ENCODE results near the gene FGF12.

FGF12 gene

DNA sequence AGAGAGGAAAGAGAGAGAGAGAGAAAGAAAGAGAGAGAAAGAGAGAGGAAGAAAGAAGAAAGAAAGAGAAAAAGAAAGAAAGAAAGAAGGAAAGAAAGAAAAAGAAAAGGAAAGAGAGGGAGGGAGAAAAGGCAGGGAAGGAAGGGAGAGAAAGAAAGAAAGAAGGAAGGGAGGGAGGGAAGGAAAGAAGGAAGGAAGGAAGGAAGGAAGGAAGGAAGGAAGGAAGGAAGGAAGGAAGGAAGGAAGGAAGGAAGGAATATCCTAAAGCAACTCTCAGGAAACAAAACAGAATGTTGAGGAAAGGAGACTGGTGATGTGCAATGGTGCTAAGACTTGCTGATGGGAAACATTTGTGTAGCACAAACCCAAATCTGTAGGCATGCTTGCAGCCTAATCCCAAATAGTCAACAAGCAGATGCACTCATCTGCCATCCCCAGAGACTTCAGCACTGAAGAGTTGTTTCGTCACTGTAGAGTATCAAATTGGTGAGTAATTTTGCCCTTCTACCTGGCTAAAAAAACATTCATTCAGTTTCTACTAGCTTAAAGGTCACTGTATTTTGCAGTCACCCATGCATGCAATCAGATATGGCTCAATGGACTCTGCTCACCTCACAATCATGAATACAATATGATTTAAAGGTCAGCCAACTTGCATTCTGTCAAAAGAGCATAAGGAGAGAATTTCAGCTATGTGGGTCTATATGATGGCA is 480.3 kb downstream of the FGF12 start:
- DNase-seq: no peak

DNA sequence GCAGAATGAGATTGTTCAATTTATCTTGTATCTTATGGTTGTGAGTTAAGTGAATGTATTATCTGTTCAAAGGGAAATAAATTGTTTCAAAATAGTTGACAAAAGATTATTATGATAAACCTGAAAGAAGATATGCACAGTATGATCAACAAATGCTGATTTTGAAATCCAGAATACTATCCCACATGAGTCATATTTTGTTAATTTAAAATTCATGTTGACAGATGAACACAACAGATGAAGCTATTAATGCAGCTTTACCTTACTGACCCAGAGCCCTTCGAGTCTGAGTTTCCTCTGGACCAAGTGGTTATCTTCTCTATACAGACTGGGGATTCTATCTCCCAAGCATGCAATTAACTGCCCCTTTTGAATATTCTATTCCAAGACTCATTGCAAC is 482.8 kb downstream of the FGF12 start:
- DNase-seq: no peak

DNA sequence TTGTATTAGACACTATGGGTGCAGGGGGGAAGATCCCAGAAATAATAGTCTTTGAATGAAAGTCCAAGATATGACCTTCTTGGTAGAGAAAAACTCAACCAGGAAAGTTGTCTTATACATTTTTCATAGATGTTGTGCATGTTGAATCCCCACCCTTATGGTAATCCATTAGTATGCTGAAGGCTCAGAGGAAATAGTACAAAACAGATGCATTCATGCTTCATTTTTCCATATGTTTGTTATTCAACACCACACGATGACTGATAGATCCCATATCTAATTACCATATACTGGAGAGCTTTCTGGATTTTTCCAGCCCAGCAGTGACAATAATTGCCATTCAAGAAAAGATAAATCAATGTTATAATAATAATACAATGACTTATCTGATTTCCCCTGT is 487.4 kb downstream of the FGF12 start:
- DNase-seq: no peak

DNA sequence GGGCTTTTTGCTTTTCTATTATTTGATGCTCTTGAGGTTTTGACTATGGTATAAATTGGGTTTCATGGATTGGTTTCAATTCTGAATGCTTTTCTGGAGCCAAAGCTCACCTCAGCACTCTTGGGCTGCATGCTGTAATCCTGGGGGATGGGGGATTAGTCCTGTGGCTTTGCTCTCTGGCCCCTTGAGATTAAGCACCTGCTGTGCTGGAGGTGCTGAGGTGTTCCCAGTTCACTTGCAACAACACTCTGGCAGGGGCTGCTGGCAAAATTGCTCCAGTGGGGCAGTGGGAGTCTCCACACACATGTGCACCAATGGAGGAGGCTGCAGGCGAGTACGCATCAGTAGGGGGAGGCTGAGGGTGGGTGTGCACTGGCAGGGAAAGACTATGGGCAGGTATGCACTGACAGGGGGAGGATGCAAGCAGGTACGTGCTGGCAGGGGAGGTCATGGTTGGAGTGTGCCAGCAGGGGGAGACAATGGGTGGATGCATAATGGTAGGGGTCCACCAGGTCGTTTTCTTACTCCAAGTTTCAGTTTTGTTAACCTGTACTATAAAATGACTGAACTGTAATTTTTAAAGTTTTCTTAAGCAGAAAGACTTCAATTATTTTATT is 489.2 kb downstream of the FGF12 start:
- DNase-seq: no peak

DNA sequence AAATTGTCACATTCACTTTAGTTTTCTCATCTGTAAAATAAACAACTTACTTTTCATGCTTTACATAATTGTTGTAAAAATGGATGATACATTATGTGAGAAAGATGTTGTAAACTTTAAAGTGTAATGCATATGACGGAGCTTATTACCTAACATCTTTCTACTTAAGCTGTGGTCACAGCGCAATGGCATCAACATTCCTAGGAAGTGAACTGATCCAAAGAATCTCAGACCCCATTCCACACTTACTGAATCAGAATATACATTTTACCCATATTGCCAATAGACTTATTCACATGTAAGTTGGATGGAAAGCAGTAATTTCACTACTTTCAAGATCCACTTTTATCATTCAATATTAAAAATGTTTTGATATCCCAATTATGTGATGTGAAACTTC is 497.5 kb downstream of the FGF12 start:
- DNase-seq: no peak

DNA sequence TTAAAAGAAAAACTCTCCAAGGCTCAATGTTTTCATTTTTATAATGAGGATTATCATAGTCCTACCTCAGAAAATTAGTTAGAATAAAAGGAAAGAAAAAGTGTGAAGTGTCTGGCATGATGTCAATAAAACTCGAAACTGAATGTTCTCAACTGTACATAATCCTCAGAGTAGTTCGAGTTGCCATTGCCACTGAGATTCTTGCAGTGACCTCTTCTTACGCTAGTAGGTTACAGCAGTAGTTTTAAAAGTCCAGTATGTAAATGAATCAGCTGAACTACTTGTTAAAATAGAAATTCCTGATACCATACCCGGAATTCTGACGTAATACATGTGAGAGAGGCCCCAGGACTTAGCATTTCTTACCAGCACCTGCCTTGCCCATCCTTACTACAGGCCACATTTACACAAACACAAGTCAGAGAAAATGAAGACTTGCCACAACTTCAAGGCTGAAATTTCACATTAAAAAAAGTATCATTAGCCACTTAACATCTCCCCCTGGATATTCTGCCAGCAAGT is 502.6 kb downstream of the FGF12 start:
- no peak for DNase-seq

DNA sequence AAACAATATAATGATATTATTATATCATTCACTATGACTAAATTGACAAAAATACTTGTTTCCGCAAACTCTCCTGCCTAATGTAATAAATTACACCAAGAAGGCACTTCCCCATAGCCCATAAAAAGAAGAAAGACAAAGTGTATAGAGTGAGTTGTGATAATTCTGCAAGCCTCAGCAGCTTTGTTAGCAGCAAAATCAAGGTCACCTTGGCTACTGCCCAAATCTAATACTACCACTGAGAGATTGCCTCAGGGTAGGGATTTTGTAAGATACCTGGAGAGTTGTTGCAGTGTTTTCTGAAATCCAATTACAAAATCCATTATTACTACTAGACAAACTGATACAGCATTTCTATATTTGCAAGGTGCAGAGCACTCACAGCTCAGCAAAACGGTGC is 503.5 kb downstream of the FGF12 start:
- DNase-seq: no peak

DNA sequence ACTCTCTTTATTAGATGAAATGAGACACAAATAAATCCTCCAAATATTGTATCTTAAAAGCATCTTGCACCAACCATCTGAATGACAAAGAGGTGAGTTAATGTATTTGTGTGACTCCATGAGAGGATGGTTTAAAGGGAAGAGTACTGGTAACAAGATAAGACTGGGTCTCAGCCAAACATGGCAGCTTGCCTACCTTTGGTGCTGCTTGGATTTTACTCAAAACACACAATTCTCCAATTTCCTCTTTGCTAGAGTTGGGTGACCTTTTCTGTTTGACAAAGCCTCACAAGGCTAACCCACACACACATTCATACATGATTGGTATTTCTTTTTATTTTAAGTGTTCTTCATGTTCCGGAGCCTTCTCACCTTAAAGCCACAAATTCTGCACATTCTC is 506.4 kb downstream of the FGF12 start:
- no peak for DNase-seq

DNA sequence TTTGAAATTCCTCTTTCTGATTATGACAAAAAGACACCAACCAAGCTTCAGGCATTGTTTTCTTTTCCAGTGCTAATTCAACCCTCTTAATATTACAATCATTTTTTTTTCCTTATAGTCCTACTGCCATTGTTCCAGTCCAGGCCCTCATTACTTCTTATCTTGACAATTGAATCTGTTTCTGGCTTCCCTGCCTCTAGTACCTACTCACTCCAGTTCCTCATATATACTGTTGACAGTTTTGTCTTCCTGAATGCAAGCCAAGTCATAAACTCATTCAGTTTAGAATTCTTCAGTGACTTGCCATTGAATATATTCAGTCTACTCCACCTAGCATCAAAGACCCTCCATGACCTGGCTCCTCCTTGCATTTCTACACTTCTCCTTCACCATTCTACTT is 507.4 kb downstream of the FGF12 start:
- DNase-seq: no peak

DNA sequence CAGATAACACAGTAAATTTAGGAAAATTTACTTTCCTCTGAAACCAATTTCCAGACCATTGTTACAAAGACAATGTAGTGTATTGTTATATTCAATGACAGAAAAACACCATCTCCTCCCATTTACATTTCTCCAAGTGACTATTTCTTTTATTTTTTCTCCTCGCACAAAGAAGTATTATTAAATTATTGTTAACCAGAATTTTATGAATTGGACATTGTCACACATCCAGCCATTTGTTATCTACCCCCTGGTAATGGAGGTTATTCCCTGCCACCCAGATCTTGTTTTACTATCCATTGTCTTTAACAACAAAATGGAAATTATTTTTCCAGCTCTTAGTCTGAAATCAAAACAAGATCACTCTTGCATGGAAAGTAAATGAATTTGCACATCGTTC is 511.3 kb downstream of the FGF12 start:
- DNase-seq: no peak

DNA sequence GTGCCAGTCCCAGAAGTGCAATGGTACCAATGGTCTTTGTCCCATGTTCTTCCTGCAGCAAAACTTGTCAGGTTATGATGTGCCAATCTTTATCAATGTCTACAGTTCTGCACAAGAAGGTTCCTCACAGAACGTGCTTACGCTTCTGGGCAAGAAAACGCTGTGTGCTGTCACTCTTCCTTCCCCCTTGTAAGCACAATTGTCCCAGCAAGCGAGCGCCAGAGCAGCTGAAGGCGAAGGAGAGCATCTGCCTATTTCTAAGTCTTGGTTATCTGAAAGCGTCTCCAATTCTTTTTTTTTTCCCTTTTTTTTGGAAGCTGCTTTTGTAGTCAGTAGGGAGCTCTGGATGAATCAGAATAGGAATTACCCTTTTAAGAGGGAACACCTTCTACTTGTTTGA is 514.4 kb downstream of the FGF12 start:
- DNase-seq: no peak

DNA sequence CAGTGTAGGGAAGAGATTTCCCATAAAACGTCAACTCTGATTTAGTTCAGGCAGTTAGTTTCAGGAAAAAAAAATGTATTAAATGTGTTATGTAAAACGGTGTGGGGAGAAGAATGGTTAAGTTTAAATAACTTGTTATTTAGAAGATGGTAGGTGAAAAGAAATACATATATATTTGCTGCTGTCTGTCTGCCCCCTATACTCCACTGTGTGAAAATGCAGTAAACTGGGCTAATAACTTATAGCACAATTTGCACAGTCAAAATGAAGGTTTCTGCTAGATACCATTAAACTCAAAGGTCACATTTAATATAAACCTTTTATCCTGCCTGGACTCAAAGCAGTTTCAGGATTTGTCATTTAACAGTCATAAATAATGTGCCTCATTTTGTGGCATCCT is 515.0 kb downstream of the FGF12 start:
- no peak for DNase-seq

DNA sequence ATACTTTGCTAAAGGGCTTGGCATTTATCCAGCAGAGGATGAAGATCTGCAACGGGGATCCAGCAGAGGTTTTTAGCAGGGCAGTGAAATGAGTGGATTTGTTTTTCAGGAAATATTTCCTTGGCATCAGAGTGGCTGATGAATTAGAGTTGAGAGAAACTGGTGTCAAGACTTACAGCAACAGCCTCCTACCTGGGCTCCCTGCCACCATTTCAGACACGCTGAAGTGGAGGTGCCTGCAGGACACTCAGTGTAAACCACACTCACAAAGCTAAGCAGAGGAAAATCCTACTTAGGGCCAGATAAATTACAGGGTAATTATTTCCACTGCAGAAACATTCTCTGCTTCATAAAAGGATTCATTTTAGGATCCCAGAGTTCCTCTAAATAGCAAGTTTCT is 519.7 kb downstream of the FGF12 start:
- no peak for DNase-seq

DNA sequence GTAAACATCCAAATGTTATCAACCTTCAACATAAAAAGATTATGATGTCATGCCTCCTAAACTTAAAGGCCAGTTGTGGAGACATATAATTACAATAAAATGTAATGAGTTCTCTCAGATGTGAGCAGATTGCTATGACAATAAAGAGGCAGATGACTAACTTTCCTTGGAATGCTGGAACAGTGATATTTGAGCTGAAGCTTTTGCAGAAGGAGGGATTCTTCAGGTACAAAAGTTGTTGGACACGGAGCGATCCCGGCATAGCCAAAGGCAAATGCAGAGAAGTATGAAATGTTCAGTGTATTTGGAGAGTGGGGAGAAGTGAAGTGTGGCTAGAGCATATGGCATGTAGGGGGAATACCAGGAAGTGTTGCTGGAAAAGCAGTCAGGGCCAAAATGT is 520.1 kb downstream of the FGF12 start:
- DNase-seq: no peak

DNA sequence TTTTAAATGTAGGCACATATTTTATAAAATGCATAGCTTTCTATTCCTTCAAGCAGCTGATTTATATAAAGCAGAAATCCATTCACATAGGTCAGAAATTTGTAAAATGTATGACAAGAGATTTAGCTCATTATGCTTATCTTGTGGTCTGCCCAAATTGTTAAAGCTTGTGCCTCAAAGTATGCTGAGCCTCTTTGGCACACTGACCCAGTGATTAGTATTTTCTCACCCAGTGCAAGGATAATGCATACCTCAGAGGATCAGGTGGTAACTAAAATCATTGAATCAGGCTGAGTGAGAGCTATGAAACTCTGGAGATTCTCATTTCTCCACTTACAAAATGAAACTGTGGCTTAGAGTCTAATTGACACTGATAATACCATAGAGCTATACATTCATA is 533.3 kb downstream of the FGF12 start:
- DNase-seq: no peak

DNA sequence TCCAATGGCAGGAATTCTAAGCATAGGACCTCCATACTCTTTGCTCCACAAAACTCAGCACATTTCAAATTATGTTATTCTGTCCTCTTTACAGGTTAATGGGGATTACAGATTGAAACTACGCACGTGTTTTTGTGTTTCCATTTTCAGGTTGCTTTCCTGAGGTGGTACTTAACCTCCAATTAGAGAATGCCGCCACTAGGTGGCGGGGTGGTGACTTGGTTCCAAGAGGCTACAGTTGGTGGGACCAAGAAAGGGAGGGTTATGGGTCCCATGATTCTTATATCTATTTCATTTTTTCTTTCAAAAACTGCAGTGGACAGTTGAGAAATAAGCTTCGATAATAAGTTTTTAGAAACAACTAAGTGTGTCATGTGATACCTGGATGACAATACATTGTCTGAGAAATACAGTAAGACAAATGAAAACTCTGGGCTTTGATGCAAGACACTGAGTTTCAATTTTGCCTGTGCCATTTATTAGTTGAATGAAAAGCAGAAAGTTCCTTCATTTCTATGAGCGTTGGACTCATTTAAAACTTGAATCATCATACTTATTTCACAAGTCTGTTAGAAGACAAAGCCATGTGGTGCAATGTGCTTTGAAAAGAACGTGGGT is 539.0 kb downstream of the FGF12 start:
- no peak for DNase-seq

DNA sequence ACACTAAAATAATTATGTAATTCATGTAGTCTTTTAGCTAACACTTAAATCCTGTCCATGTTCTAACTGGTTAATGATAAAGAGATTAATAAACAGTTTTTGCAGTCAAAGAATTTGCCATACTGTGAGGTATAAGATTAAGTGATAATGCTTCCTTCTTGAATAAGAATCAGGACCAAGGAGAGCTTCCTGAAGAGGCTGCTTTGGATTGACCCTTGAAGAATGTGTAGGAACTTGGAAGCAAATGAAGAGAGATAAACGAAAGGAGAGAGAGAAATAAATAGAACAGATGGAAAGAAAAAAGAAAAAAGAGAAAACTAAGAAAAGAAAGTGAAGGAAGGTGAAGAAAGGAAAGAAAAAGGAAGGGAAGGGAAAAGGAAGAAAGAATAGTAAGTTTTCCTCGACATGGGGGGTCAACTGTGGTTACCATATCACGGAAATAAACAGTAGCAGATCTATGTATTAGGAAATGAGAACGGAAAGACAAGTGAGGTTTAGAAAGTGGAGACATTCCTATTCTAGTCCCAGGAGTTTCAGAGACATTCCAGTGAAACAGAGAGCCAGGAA is 539.8 kb downstream of the FGF12 start:
- DNase-seq: no peak

DNA sequence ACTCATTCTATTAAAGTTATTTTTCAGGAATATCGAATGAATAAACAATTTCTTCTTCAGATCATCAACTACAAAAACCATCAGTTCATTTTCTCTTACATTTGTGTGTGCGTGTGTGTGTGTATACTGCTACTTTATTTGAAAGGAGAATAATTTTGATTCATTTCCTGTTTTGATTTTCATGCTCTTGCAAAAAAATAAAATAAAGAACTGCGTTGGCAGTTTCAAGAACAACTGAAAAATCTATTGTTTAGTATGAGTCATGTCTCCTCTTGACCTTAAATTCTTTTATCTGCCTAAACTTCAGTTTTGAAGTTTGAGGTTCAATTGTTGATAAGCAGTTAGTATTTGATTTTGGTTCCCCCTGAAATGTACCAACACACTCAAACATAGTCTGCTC is 540.8 kb downstream of the FGF12 start:
- no peak for DNase-seq

DNA sequence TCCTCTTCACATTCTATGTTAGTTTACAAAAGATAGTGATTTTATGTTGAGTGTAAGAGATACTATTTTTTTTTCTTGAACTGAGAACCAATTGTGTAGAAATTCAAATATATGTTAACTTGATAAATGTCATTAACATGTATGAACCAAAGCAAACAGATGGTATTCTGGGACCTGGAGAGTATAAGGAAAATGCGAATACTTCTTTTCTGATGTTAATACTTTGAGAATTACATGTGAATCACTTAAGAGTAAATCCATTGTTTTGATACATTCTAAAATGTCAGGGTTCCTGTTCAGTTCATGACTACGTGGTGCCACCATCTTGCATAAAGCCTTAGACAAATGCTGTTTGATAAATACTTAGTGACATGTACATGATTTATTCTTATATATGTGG is 541.3 kb downstream of the FGF12 start:
- DNase-seq: no peak

DNA sequence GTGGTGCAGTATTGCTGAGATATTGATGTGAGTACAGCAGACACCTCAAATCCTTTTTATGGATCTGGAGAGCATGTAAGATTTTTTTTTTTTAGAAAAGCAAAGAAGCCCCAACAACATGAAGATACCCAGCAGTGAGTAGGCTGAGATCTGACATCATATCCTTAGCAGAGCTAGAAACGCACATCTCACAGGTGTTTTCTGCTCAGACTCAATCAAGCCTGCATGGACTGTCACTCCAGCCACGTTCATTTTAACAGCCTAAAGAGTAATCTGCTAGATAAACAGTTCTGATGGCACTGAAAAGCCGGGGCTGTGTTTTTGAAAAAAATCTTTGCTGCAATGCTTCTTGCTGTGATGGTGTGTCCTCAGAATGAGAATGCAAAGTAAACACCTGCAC is 544.2 kb downstream of the FGF12 start:
- DNase-seq: no peak

DNA sequence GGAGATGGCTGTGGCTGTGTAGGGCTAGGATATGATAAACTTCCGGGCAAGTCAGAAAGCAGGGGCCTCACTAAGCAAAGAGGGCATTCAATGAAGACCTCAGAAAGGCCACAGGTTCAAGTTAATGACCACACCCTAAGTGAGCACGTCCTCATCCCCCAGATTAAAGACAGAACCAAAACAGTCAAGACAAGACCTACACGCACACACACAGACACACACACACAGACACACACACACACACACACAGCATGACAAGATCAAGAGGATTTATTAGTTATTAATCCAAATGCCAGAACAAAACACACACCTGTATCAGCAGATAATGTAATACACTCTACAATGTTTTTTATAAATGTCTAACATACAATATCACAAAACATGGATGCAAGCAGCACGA is 546.2 kb downstream of the FGF12 start:
- DNase-seq: no peak

DNA sequence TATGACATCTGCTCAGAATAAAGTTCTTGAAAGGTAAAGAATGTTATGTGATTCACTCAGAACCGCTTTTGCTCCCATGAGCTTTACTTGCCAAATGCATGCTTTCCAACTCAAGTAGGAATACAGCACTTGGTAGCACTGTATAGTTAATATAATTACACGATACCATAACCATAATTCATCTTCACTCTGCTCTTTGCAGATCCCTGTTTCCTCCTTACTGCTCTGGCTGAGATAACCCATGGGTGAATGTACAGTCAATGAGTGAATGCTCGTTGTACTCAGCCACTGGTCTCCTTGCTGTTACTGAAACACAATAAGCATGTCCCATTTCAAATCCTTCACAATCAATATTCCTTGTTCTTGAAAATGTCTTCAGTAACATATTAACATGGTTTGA is 550.0 kb downstream of the FGF12 start:
- DNase-seq: no peak

DNA sequence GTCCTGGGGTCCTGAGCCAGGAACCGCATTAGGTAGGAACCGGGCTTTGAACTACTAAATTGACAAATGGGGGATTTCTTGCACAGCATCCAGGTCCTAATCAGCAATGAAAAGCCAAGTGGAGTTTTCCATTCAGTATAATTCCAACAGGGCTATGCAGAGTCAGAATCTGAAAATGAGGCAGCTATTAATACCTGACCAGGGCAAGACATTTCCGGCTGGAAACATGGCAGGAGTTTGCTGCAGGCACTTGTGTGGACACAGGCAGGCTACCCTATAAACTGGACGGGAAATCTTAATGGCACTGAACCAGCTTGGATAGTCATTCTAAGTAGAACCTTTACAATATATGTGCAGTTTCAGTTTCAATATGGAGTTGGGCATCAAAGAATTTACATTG is 553.1 kb downstream of the FGF12 start:
- no peak for DNase-seq

DNA sequence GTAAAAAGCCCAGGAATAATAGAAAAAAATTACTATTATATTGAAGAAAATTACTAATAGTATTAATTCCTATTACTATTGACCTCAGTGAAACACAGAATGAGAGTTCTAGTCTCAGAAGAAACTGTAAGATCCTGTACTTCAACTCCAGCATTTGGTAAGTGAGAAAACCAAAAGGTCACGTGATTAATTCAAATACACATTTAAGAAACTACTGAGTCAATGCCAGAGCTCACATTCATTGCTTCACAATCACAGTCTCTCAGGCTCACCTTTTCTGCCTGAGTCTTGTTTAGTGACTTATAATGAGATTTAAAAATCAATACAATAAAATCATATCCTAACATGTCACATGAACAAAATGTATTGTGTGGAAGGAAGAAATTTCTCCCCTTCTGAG is 556.1 kb downstream of the FGF12 start:
- DNase-seq: no peak
